Measurements from ENCODE around the gene ZDHHC18.

DNA sequence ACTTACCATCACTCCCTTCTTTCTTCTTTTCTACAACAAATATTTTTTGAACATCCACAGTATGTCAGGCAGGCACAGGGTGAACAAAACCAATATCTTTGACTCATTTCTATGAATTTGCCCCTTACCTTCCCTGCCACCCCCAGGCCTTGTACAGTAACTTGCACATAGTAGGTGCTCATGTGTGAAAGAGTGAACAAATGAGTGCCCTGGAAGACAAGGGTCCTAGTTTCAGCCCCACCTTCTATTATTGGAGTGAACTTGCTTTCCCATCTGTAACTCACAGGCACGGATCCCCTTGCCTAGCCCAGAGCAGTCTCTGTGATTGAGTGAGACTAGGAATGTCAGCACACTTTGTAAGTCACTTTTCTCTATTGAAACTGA lies 12.8 kb downstream of the ZDHHC18 start:
- no peak for TF ChIP-seq ZNF146 (tag by site-specific recombination; IDR thresholded peaks at IDR 0.05)
- TF ChIP-seq, protein P1, sequence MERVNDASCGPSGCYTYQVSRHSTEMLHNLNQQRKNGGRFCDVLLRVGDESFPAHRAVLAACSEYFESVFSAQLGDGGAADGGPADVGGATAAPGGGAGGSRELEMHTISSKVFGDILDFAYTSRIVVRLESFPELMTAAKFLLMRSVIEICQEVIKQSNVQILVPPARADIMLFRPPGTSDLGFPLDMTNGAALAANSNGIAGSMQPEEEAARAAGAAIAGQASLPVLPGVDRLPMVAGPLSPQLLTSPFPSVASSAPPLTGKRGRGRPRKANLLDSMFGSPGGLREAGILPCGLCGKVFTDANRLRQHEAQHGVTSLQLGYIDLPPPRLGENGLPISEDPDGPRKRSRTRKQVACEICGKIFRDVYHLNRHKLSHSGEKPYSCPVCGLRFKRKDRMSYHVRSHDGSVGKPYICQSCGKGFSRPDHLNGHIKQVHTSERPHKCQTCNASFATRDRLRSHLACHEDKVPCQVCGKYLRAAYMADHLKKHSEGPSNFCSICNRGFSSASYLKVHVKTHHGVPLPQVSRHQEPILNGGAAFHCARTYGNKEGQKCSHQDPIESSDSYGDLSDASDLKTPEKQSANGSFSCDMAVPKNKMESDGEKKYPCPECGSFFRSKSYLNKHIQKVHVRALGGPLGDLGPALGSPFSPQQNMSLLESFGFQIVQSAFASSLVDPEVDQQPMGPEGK (tag by site-specific recombination; IDR thresholded peaks at IDR 0.05), result no peak
- TF ChIP-seq, protein P2, sequence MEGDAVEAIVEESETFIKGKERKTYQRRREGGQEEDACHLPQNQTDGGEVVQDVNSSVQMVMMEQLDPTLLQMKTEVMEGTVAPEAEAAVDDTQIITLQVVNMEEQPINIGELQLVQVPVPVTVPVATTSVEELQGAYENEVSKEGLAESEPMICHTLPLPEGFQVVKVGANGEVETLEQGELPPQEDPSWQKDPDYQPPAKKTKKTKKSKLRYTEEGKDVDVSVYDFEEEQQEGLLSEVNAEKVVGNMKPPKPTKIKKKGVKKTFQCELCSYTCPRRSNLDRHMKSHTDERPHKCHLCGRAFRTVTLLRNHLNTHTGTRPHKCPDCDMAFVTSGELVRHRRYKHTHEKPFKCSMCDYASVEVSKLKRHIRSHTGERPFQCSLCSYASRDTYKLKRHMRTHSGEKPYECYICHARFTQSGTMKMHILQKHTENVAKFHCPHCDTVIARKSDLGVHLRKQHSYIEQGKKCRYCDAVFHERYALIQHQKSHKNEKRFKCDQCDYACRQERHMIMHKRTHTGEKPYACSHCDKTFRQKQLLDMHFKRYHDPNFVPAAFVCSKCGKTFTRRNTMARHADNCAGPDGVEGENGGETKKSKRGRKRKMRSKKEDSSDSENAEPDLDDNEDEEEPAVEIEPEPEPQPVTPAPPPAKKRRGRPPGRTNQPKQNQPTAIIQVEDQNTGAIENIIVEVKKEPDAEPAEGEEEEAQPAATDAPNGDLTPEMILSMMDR (tag by site-specific recombination; IDR thresholded peaks at IDR 0.05), result no peak
- no peak for TF ChIP-seq ZNF214 (tag by site-specific recombination; IDR thresholded peaks at IDR 0.05; ENCODE audit: borderline replicate concordance)
- no peak for TF ChIP-seq ZNF629 (tag by site-specific recombination; IDR thresholded peaks at IDR 0.05)
- no peak for TF ChIP-seq ZNF274 (IDR thresholded peaks at IDR 0.05; ENCODE audit: low read length)
- TF ChIP-seq ZNF274 (tag by site-specific recombination; IDR thresholded peaks at IDR 0.05; ENCODE audit: borderline replicate concordance), result no peak
- TF ChIP-seq, protein P3, sequence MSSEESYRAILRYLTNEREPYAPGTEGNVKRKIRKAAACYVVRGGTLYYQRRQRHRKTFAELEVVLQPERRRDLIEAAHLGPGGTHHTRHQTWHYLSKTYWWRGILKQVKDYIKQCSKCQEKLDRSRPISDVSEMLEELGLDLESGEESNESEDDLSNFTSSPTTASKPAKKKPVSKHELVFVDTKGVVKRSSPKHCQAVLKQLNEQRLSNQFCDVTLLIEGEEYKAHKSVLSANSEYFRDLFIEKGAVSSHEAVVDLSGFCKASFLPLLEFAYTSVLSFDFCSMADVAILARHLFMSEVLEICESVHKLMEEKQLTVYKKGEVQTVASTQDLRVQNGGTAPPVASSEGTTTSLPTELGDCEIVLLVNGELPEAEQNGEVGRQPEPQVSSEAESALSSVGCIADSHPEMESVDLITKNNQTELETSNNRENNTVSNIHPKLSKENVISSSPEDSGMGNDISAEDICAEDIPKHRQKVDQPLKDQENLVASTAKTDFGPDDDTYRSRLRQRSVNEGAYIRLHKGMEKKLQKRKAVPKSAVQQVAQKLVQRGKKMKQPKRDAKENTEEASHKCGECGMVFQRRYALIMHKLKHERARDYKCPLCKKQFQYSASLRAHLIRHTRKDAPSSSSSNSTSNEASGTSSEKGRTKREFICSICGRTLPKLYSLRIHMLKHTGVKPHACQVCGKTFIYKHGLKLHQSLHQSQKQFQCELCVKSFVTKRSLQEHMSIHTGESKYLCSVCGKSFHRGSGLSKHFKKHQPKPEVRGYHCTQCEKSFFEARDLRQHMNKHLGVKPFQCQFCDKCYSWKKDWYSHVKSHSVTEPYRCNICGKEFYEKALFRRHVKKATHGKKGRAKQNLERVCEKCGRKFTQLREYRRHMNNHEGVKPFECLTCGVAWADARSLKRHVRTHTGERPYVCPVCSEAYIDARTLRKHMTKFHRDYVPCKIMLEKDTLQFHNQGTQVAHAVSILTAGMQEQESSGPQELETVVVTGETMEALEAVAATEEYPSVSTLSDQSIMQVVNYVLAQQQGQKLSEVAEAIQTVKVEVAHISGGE (tag by site-specific recombination; conservative IDR thresholded peaks at IDR 0.05; ENCODE audit: low read depth), result no peak

Data from HEK293 (cell line).